HepG2 (cell line): ENCODE results near the gene IQCK. TPM values are rescaled to one million over a fixed set of nuclear protein-coding genes. Genes with fewer than 3 reads are reported as not detected.
A peak's percentile ranks its signal among the peaks of the same experiment; 100 is the strongest.

ENCODE experiments used
- ATAD3A ChIP-seq: sonication (generic); formaldehyde crosslinking; IDR thresholded peaks from 2 replicates; pipeline ENCODE4 v1.4.0; 2020; ENCODE audit warnings: missing genetic modification reagents
- CENPT ChIP-seq: sonication (generic); formaldehyde crosslinking; IDR thresholded peaks from 2 replicates; pipeline ENCODE4 v1.8.0; 2022; ENCODE audit warnings: low read depth, mild to moderate bottlenecking, moderate library complexity, missing genetic modification reagents
- CREB1 ChIP-seq, 2 experiments: fragments of 450-650 bp in 1 of 2; IDR thresholded peaks; 2 replicates each; pipeline ENCODE4 v1.6.1; 2016 to 2017; ENCODE audit warnings: control low read depth in 1 of 2, mild to moderate bottlenecking in 1 of 2, missing compliant biosample characterization in 1 of 2, missing genetic modification characterization in 1 of 2
- EHMT2 ChIP-seq: fragments of 200-600 bp; sonication (generic); IDR thresholded peaks from 2 replicates; pipeline ENCODE4 v1.7.0; 2017; ENCODE audit warnings: antibody characterized with exemption, low read depth, low read length, borderline replicate concordance
- FOXA3 ChIP-seq: IDR thresholded peaks from 2 replicates; pipeline ENCODE4 v1.6.1; 2016; ENCODE audit warnings: missing genetic modification reagents, missing compliant biosample characterization
- FOXO1 ChIP-seq: sonication (generic); formaldehyde crosslinking; IDR thresholded peaks from 2 replicates; pipeline ENCODE4 v1.4.0; 2020; ENCODE audit warnings: missing genetic modification reagents
- HNF4A ChIP-seq: sonication (generic); formaldehyde crosslinking; IDR thresholded peaks from 2 replicates; pipeline ENCODE4 v1.4.0; 2020; ENCODE audit warnings: missing genetic modification reagents
- HOXA5 ChIP-seq: sonication (generic); formaldehyde crosslinking; IDR thresholded peaks from 2 replicates; pipeline ENCODE4 v1.4.0; 2020; ENCODE audit warnings: missing genetic modification reagents
- KLF16 ChIP-seq, 2 experiments: sonication (generic) in 1 of 2; formaldehyde crosslinking in 1 of 2; IDR thresholded peaks; 2 replicates each; pipeline versions ENCODE4 v1.6.1 to v1.8.0; 2016 to 2023; ENCODE audit warnings: missing genetic modification reagents in 2 of 2, missing compliant biosample characterization in 1 of 2
- NFYC ChIP-seq: IDR thresholded peaks from 2 replicates; pipeline ENCODE4 v1.6.1; 2016; ENCODE audit warnings: missing genetic modification reagents, missing compliant biosample characterization
- PCBP2 ChIP-seq: fragments of 200-400 bp; formaldehyde crosslinking; optimal IDR thresholded peaks from 2 replicates; pipeline ENCODE3; 2018; ENCODE audit warnings: low read length, low read depth; ENCODE audit not compliant: poor library complexity, severe bottlenecking
- PLSCR1 ChIP-seq: sonication (generic); formaldehyde crosslinking; IDR thresholded peaks from 2 replicates; pipeline ENCODE4 v1.5.0; 2020; ENCODE audit warnings: missing genetic modification reagents, mild to moderate bottlenecking, borderline replicate concordance
- POLR2AphosphoS2 ChIP-seq: IDR thresholded peaks from 2 replicates; pipeline ENCODE4 v1.6.1; 2011; ENCODE audit warnings: low read depth, low read length, improper control_type of control experiment
- SMYD3 ChIP-seq: sonication (generic); formaldehyde crosslinking; IDR thresholded peaks from 2 replicates; pipeline ENCODE4 v1.8.1; 2023; ENCODE audit warnings: mild to moderate bottlenecking, missing genetic modification reagents
- SOX13 ChIP-seq, 3 experiments: fragments of 450-650 bp in 1 of 3; sonication (generic) in 1 of 3; formaldehyde crosslinking in 1 of 3; IDR thresholded peaks in 2 of 3; conservative IDR thresholded peaks in 1 of 3; 2 replicates each; pipeline versions ENCODE4 v1.5.0 to v1.6.1; 2016 to 2020; ENCODE audit warnings: antibody characterized with exemption in 1 of 3, mild to moderate bottlenecking in 1 of 3, missing compliant biosample characterization in 1 of 3, missing genetic modification reagents in 1 of 3, moderate library complexity in 1 of 3
- SP4 ChIP-seq: sonication (generic); formaldehyde crosslinking; IDR thresholded peaks from 2 replicates; pipeline ENCODE4 v1.8.1; 2023; ENCODE audit warnings: mild to moderate bottlenecking, missing genetic modification reagents
- ZNF17 ChIP-seq: sonication (generic); formaldehyde crosslinking; IDR thresholded peaks from 2 replicates; pipeline ENCODE4 v1.5.0; 2020; ENCODE audit warnings: mild to moderate bottlenecking, missing genetic modification reagents
- ZNF205 ChIP-seq: IDR thresholded peaks from 2 replicates; pipeline ENCODE4 v1.6.1; 2018; ENCODE audit warnings: missing biosample characterization, missing genetic modification reagents
- ZNF232 ChIP-seq: sonication (generic); formaldehyde crosslinking; IDR thresholded peaks from 2 replicates; pipeline ENCODE4 v1.4.0; 2020; ENCODE audit warnings: missing genetic modification reagents, borderline replicate concordance
- ZNF3 ChIP-seq: IDR thresholded peaks from 2 replicates; pipeline ENCODE4 v1.7.0; 2017; ENCODE audit warnings: inconsistent platforms
- ZNF343 ChIP-seq: sonication (generic); formaldehyde crosslinking; IDR thresholded peaks from 2 replicates; pipeline ENCODE4 v1.4.0; 2020; ENCODE audit warnings: mild to moderate bottlenecking, missing genetic modification reagents
- ZNF530 ChIP-seq: sonication (generic); formaldehyde crosslinking; IDR thresholded peaks from 2 replicates; pipeline ENCODE4 v1.5.0; 2020; ENCODE audit warnings: low read depth, mild to moderate bottlenecking, missing genetic modification reagents
- ZNF567 ChIP-seq: sonication (generic); formaldehyde crosslinking; IDR thresholded peaks from 2 replicates; pipeline ENCODE4 v1.8.1; 2023; ENCODE audit warnings: mild to moderate bottlenecking, missing genetic modification reagents, borderline replicate concordance
- ZNF761 ChIP-seq: sonication (generic); formaldehyde crosslinking; conservative IDR thresholded peaks from 2 replicates; pipeline ENCODE4 v1.4.0; 2020; ENCODE audit warnings: mild to moderate bottlenecking, missing genetic modification reagents
- ZNF841 ChIP-seq: sonication (generic); formaldehyde crosslinking; IDR thresholded peaks from 2 replicates; pipeline ENCODE4 v1.8.1; 2023; ENCODE audit warnings: missing genetic modification reagents, borderline replicate concordance
- ZUFSP ChIP-seq: sonication (generic); formaldehyde crosslinking; IDR thresholded peaks from 2 replicates; pipeline ENCODE4 v1.9.0; 2021; ENCODE audit warnings: missing genetic modification reagents, mild to moderate bottlenecking, borderline replicate concordance
- polyA plus RNA-seq, 8 experiments: library from polyadenylated mRNA; depleted of rRNA in 3 of 8; stranded (reverse) in 7 of 8; unstranded in 1 of 8; fragments of >200 nt; fragmentation: Illumina TruSeq in 4 of 8; extraction: Trizol in 4 of 8; gene quantifications; 2 replicates each; pipeline versions ENCODE4 v1.2.1 to v1.2.3, GENCODE V29; 2011 to 2016; ENCODE audit warnings: low read depth in 4 of 8, missing spikeins in 1 of 8, mixed read lengths in 1 of 8; ENCODE audit not compliant: insufficient read depth in 1 of 8
- total RNA-seq, 5 experiments: library from RNA; depleted of rRNA; stranded (reverse); fragments of >200 nt; fragmentation: Illumina TruSeq; extraction: Trizol; gene quantifications; 2 replicates each; pipeline ENCODE4 v1.2.3, GENCODE V29; 2016; ENCODE audit warnings: low read depth in 1 of 5

IQCK gene
- total and polyA plus RNA-seq, 2 of the 13 experiments (the other 11 are each of a cell fraction or from before 2014, with no cell fraction given): 5.1 to 7.3 TPM

GRCh38 chr16:19785512-19786130, 67.5 kb downstream of the IQCK start (continued):
- no peak for TF ChIP-seq ZUFSP (CRISPR knock-in tag)
- no peak for TF ChIP-seq ZNF205
- TF ChIP-seq ZNF841: no peak
- 0 out of 4 replicates have a peak, but pooled peaks of 1 of the 2 experiments have one; percentile 33 for TF ChIP-seq KLF16 (CRISPR knock-in tag; IDR thresholded peaks at IDR 0.05)
- no peak for TF ChIP-seq ZNF17 (CRISPR knock-in tag)
- TF ChIP-seq FOXO1 (CRISPR knock-in tag): no peak
- peak; percentile 49 for TF ChIP-seq FOXA3 (CRISPR knock-in tag)
- no peak for TF ChIP-seq ATAD3A
- no peak for TF ChIP-seq EHMT2
- TF ChIP-seq ZNF567 (CRISPR knock-in tag): no peak
- TF ChIP-seq SP4 (CRISPR knock-in tag): no peak
- TF ChIP-seq HOXA5 (CRISPR knock-in tag): no peak
- no peak for TF ChIP-seq SOX13 (IDR thresholded peaks at IDR 0.05)
- peak in 1 of 2 experiments; percentile 66; a peak in 1 of 4 replicates for TF ChIP-seq SOX13 (CRISPR knock-in tag; conservative IDR thresholded peaks at IDR 0.05 in 1 of 2, IDR thresholded peaks at IDR 0.05 in 1 of 2)
- TF ChIP-seq POLR2AphosphoS2: no peak
- no peak for TF ChIP-seq PLSCR1 (CRISPR knock-in tag)
- TF ChIP-seq ZNF343 (CRISPR knock-in tag): no peak
- TF ChIP-seq ZNF232 (CRISPR knock-in tag): 0 out of 2 replicates have a peak, but pooled peaks have one; percentile 56
- TF ChIP-seq CREB1 (IDR thresholded peaks at IDR 0.05): no peak
- peak; percentile 18; the same call in 1 of the 2 replicates for TF ChIP-seq CREB1 (CRISPR knock-in tag; IDR thresholded peaks at IDR 0.05)
- TF ChIP-seq PCBP2: no peak
- peak; percentile 39; the same call in 1 of the 2 replicates for TF ChIP-seq HNF4A (CRISPR knock-in tag)
- TF ChIP-seq ZNF530 (CRISPR knock-in tag): no peak
- peak; percentile 52 for TF ChIP-seq NFYC
- 0 out of 2 replicates have a peak, but pooled peaks have one; percentile 47 for TF ChIP-seq ZNF761
- no peak for TF ChIP-seq ZNF3 (CRISPR knock-in tag)
- TF ChIP-seq SMYD3 (CRISPR knock-in tag): no peak
- no peak for TF ChIP-seq CENPT (CRISPR knock-in tag)
